Ureter (tissue), 1 donor: Measurements from ENCODE around the gene DLD. TPM values are rescaled to one million over a fixed set of nuclear protein-coding genes. Genes with fewer than 3 reads are reported as not detected.
"Not testable (repeated sequence)": the region's sequence is repeated elsewhere in the genome, so short reads cannot be mapped to it uniquely, and the experiment has no call there.

Experiments used
- DNase-seq: peaks from one replicate; pipeline ENCODE4 v3.0.0-alpha.2; 2020; ENCODE audit warnings: low spot score
- total RNA-seq: library from RNA; stranded (reverse); gene quantifications from one replicate; pipeline ENCODE4 v1.2.4, GENCODE V29; 2023
- donor health status: DM: yes; HTN: yes; CAD: no.

Gene DLD
- total RNA-seq, 1 donor from 2014 or later = 85.7 TPM

- DNase-seq = no peak
Measured at GRCh38 chr7:107944411-107945169, 53.6 kb downstream of the DLD start.

DNA sequence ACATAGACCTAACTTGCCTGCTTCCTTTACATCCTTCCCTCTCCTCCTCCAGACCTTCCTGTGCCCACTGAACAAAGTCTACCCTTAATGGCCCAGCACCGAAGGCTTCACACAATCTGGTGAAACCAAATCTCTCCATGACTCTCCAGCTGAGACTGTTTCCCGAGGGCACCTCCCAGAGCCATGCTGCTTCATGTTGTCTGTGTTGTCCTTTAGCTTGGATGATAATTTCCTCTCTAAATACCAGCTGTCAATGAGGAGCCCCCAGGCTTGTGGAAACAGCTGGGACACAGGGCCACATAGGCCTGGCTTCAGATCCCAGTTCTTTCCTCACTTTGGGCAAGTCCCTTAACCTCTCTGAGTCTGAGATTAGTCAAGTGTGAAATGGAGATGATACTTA is 54.3 kb downstream of the DLD start:
- DNase-seq = no peak

DNA sequence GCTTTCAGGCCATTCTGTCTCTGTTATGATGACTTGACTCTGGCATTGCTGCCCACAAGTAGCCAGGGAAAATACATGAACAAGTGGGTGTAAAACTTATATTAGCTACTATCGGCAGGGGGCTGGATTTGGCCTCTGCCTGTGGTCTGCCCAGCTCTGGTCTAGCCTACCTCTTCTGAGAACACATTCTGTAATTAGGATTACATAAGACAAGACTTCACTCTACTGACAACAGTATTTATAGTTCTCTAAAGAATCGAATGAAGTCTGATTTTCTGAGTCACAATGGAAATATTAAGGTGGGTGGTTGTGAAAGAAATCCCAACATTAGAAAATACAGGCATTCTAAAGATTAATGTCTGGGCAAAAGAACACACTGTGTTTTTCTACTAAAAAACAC is 55.5 kb downstream of the DLD start:
- no peak for DNase-seq

GRCh38 chr7:107946881-107947280 is 55.9 kb downstream of the DLD start:
- DNase-seq = no peak

- DNase-seq = no peak
Measured at GRCh38 chr7:107948645-107949442, 57.9 kb downstream of the DLD start.

DNA sequence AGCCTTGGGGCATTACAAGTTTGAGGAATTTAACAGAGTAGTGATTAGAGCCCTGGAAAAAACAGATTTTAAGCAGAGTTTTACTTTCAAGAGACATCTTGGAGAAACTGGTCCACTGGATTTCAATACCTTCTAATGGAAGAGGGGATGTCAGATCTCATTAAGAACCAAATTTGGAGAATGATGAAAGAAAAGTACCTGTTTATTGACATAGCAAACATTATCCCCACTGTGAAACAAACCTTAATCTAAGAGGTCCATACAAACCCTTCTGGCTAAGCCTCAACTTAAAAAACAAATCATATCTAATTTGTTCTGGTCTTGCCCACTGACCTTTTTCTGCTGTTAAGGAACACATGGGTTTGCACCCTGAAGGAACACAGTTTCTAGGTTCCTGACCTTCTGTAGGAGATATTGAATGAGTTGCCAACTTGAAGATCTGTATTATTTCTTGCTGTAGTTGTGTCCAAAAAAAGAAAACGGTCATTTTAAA is 58.5 kb downstream of the DLD start:
- no peak for DNase-seq

GRCh38 chr7:107951172-107951787 is 60.3 kb downstream of the DLD start:
- no peak for DNase-seq

DNA sequence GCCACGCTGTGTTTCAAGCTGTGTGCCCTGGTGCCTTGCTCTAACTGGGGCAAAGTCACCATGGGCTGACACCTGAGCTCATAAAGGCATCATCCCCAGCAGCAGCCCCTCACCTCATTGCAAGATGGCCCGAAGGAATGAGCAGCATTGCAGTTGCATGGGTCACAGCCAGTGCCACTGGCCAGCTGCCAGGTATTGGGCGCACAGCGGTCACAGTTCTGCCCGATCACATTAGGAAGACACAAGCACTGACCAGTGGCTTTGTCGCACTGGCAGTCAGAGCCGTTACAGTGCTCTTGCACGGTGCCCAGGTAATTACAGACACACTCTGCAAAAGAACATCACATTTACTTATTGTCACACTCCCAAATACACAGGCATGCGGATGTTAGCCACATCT is 60.9 kb downstream of the DLD start:
- no peak for DNase-seq

DNA sequence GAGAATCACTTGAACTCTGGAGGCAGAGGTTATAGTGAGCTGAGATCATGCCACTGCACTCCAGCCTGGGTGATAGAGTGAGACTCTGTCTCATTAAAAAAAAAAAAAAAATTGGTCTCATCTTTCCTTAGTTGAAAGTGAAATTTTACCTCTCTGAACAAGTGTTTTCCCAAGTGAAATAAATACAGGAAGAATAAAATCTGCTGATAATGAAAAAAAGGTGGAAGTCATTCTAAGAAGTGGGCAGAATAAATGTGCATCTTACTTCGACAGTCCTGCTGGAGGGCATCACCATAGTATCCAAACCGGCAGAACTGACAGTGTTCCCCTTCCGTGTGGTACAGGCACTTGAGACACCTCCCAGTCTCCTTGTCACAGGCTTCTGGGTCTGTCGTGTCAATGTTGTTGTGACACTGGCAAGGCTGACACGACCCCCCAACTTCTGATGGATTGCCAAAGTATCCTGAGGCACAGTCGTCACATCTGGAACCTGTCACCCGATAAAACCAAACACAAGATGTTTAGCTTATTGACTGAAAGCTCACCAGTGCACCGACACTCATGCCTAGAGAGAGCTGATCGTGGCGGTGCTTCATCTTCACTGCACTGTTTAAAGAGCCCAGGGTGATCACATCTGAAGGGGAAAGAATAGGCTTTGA is 62.4 kb downstream of the DLD start:
- no peak for DNase-seq

GRCh38 chr7:107953924-107954303 is 62.9 kb downstream of the DLD start:
- no peak for DNase-seq

- DNase-seq = no peak
Measured at GRCh38 chr7:107955394-107955793, 64.4 kb downstream of the DLD start.

GRCh38 chr7:107956950-107957349 is 66.0 kb downstream of the DLD start:
- DNase-seq = not testable (repeated sequence)

DNA sequence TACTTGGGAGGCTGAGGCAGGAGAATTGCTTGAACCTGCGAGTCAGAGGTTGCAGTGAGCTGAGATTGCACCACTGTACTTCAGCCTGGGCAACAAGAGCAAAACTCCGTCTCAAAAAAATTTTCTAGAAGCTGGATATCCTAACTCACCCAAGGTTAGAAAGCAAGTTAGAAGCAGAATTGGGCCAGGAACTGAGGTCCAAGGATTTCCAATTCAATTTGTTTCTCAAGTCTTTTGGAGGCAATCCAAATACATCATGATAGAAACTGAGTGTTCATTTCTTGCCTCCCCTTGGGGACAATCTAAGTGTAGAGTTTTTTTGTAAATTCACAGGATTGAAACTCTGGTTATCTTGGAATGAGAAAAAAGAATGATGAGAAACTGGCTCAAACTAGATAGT is 66.5 kb downstream of the DLD start:
- DNase-seq = no peak

- DNase-seq = no peak
Measured at GRCh38 chr7:107958764-107959526, 68.0 kb downstream of the DLD start.

DNA sequence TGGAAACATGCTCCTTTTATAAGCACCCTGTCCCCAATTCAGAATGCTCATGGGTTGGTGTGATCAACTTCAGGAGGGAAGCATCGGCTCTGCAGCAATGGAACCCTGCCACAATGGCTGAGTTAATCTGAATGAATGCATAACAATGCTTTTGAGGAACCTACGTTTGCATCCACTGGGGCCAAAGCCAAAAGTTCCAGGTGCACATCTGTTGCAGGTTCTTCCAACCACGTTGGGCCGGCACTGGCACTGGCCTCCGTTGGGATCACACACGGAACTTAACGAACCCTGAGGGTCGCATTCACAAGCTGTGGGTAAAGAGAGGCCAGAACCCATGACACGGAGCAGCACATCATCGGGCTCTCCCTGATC is 68.5 kb downstream of the DLD start:
- DNase-seq = no peak

DNA sequence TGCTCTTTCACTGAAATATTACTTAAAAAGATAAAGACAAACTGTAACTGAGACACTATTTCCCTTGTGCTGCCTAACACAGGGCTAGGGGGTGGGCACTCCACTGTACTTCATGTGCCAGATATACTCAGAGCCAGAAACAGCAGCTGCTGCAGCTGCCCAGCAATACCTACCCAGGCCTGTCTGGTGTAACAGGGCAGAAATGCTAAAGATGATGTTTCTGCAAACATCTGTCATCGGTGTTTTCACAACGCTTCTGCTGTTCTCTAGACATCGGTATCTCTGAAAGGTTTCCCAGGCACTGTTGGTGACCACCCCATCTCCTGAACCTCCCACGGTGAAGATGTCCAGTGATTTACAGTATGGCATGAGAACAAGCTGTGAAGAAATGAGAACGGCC is 69.3 kb downstream of the DLD start:
- DNase-seq = no peak

GRCh38 chr7:107961405-107961804 is 70.4 kb downstream of the DLD start:
- DNase-seq = no peak

- DNase-seq = no peak
Measured at GRCh38 chr7:107962817-107963216, 71.8 kb downstream of the DLD start.

DNA sequence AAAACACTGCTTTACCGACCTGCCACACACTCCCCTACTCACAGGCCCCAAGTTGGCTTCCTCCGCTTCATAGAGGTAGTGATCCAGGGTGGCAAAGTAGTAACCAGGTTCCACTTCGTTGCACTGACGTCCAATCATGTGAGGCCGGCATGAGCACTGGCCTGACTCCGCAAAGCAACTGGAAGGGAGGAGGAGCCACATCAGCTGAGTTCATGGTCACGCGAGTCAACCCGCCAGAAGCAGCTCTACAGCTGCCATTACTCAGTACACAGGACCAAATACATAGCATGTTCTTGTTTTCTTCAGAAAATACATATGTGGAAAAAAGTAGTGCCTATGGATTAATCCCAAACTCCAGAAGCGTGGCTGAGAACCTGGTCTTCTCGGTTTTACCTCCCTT is 73.5 kb downstream of the DLD start:
- DNase-seq = no peak

DNA sequence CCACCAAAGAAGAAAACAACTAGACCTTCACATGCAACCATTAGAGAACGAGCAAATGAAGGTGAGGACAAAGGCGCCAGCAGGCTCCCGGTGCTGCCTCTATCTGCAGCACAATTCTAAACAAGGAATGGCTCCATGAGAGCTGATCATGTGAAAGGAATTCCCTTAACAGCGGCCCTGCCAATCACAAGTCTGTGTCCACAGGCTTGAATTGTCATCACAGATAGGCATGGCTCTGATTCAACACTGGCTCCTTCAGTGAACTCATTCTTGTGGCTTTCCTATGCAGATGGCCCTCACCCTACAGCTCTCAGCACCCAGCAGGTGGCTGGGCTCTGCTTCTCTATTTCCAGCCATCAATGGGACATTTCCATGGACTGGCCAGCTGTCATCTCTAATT is 75.7 kb downstream of the DLD start:
- DNase-seq = no peak

DNA sequence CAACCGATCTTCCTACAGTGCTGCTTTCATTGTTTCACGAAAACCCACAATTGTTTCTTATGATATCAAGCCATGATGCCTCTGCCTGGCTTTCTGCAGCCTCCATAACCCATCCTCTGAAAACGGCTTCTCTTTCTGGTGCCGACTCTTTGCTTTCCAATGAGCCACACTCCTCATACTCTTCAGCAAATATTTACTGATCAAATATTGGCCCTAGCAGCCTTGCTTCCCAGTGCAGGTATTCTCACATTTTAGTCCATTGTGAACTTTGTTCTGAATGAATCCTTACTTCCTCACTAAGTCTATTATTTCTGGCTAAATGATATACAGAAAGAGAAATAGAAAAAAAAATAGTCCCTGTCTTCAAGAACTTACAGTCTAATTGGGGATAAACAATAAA is 76.4 kb downstream of the DLD start:
- no peak for DNase-seq

GRCh38 chr7:107968449-107968848 is 77.5 kb downstream of the DLD start:
- no peak for DNase-seq
